GM21723 (cell line): ENCODE data around the gene IFNA14.

Experiments used
- ATAC-seq: cut with Tn5 transposase; IDR thresholded peaks from one replicate; pipeline ENCODE4 v1.9.1; 2021; ENCODE audit warnings: mild to moderate bottlenecking, moderate library complexity; ENCODE audit not compliant: unreplicated experiment

Gene IFNA14

DNA sequence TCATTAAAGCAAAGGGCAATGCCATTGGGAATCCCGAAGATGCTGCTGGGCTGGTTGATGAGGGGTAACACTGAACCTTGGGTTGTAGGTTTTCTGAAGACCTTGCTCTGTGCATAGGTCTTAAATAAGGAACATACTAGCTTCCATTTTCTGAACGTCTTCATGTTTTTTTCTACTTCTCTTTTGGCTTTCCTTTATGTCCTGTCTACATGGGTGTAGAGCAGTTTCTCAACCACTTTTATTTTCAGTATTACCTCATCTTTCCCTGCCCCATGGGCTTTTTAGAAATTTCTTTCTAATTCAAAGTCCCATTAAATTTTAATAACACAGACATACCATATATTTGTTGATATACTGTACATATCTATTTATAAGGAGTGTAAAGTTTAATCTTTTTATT is at the start of gene IFNA14:
IFNA14 (minus strand) TSS at position 95 of the 400 bp plus-strand sequence; CDS start at position 25, 70 bp downstream.
- no peak for ATAC-seq

DNA sequence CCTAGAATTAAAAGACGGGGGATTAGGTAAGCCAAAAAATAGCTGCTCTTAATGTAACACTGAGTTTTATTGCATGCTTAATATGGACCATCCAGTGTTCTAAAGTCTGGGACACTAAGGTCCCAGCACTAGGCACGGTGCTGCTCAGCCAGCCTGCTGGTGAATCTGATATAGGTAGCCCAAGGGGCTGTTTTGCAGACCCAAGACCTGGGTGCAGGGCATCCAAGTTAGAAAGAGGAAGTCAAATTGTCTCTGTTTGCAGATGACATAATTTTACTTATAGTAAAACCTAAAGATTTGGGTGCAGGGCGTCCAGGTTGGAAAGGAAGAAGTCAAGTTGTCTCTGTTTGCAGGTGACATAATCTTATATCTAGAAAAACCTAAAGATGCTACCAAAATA is 47.5 kb upstream of the IFNA14 start:
- no peak for ATAC-seq

- no peak for ATAC-seq
Observed at GRCh38 chr9:21286659-21287058, 46.9 kb upstream of the IFNA14 start.

GRCh38 chr9:21286099-21286498 is 46.3 kb upstream of the IFNA14 start:
- ATAC-seq: no peak

GRCh38 chr9:21281275-21281674 is 41.5 kb upstream of the IFNA14 start:
- no peak for ATAC-seq

DNA sequence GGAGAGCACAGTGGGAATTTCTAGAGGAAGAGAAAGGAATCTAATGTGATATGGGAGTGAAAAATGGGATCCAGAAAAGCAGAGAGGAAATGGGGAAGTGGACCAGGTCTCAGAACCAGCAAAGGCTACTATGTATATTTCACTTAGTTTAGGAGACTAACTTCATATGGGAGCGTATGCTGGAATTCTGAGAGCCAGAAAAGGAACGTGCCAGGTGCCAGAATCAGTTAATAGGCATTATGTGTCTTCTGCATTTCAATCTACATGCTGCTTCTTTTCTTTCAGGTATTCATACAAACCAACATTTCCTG is 28.5 kb upstream of the IFNA14 start:
- no peak for ATAC-seq

DNA sequence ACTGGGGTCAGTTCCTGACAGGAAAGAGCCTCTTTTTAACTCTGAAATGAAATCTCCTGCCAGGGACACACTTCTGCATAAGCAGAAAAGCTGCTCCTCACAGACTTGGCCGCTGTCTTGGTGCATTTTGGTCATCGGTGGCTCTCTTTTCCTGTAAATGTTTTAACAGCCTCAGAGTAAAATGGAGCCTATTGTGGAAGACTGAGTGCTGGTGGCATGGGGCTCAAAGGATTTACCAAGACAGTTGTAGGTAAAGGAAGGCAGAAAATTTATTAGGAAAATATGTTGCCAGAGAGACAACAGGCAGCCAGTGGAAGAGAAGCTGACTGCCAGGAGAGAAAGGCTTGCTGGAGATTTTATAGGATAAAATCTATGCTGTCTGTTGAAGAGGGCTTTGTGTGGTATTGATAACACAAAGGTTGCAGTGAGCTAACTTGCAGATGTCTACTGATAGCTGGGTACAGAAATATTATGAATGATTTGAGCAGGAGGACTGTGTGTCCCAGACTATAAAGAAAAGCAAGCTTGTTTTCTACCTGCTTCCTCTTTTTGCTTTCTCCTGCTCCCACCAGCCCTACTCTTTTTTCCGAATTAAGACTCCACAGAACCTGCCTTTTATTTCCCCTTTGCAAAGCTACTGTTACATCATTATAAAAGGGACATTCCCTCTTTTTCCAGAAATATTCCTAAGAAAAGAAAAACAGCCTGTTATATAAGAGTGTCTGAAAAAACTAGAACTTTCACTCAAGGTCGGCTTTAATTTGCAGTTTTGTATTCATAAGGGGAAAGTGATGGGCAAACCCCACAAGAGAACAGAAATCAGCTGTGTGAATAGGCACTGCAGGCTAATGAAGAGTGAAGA is 27.9 kb upstream of the IFNA14 start:
- ATAC-seq: peak; percentile 83

DNA sequence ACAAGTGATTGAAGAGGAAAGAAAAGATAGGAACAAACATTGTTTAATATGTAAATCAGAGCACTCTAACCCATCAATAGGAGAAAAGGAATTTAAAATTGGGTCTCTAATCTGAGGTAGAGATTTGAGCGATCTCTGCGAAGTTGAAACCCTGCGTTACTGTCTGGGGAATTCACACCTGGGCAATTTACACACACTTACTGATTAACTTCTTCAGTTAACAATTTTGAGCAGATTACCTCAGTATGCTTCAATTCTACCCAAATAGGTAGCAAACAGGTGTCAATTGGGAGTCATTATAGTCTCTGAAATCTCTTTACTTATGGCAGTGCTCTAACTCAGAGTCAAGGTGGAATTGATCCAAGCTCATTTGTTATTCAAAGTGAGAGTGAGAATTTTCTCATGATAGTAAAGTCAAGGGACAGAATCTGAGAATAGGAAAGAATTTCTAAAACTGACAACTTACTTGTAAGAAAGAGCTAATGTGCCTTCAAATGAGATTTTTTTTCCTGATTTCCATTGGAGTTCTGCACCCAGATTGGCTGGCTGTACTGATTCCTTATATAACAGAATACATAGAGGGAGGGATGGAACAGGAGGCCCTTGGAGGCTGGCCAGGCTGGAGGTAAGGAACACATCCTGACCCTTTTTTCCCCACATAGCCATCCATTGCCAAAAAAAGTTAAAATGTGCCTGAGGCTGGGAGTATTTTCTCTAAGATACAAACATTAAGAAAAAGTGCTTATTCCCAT is 27.1 kb upstream of the IFNA14 start:
- ATAC-seq: no peak

- no peak for ATAC-seq
Observed at GRCh38 chr9:21265421-21266189, 25.8 kb upstream of the IFNA14 start.

GRCh38 chr9:21255538-21256212 is 15.9 kb upstream of the IFNA14 start:
- no peak for ATAC-seq

GRCh38 chr9:21252721-21253547 is 13.1 kb upstream of the IFNA14 start:
- ATAC-seq: peak; percentile 84

GRCh38 chr9:21251638-21252037 is 11.8 kb upstream of the IFNA14 start:
- ATAC-seq: no peak

GRCh38 chr9:21251190-21251589 is 11.4 kb upstream of the IFNA14 start:
- no peak for ATAC-seq

DNA sequence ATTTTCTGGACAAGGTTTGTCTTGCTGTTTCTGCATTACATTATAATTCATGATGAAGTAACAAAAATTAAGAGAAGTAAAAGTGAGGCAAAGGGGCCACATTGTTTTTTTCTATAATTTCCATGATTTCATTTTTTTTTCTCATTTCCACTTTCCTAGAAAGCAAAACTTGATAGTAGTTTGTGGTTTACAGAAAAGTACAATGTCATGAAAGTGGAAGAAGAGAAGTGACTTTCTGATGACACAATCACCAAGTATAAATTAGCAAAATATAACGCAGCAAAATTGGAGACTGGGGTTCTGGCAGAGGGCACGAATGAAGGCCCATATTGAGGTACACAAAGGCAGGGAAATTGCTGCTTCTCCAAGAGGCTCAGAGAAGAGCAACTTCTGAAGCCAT is 5.0 kb upstream of the IFNA14 start:
- no peak for ATAC-seq

DNA sequence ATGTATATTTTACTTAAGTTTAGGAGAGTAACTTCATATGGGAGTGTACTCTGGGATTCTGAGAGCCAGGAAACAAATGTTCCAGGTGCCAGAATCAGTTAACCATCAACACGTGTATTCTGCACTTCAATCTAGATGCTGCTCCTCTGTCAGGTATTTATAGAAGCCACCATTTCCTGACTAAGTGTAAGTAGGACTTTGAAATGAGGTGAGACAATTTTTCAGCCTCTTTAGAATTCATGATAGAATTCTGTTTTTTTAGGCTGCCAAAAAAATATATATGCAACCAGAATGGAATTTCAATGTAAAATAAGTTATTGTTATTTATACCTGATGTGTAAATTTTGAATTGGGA is 3.5 kb downstream of the IFNA14 start:
- ATAC-seq: peak; percentile 9

- ATAC-seq: peak; percentile 85
Observed at GRCh38 chr9:21235468-21236359, 4.1 kb downstream of the IFNA14 start.

DNA sequence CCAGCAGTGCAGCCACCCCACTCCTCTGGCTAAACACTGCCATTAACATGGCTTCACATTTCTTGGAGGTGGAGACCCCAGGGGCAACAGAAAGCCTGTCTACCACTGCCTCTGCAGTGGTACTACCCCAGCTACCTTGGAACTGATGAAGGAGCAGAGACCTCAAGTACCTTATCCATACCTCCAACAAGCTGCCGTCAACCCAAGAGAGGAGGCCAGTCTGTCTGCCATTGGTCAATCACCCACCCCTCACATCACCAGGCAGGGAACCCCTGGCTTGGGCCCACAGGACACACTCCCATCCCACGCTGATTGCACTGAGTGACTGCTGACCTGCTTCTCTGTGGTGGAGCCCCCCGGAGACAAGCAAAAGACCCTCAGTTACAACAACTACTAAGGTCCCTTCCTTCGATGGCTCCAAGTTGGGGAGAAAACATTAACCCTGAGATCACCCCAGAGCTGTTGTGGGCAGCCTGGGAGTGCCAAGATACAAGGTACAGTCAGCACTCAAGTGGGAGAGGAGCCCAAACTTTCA is 5.6 kb downstream of the IFNA14 start:
- ATAC-seq: no peak

DNA sequence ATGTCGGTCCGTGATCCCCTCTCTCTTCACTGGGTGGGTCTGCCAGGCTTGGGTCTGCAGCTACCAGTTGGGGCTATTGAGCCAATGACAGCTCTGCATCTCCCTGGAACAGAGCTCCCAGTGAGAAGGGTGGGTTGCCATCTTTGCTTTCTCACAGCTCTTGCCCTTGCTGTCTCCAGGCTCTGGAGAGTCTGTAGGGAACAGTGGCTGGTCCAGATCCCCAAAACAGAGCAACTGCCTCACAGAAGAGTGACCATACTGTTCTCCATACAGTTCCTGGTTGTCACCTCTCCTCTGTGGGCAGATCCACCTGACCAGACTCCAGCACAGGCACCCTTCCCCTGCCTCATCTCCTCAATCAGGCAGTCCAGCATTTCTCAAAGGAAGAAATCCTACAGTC is 6.5 kb downstream of the IFNA14 start:
- no peak for ATAC-seq

DNA sequence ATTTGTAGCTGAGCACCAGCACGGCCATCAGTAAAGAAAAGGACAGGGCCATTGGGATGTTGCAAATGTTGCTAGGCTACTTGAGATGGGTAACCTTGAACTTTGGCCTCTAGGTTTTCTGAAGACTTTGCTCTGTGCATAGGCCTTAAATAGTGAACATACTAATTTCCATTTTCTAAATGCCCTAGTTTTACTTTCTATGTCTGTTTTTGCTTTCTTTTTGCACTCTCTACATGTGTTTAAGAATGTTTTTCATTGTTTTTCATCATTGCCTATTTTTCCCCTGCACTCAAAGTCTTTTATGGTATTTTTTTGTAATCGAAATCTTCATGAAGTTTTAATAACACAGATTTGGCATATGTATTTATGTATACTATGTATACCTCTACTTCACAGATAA is 11.7 kb downstream of the IFNA14 start, which contains the start of gene IFNA17:
IFNA17 (minus strand) TSS at position 101 of the 400 bp plus-strand sequence; CDS start at position 52, 49 bp downstream.
- no peak for ATAC-seq
